HepG2 (cell line): ENCODE data around the gene SKP2.

Experiments used
- CHD4 ChIP-seq: fragments of 200-600 bp; sonication (generic); IDR thresholded peaks from 2 replicates; pipeline ENCODE4 v1.7.0; 2017; ENCODE audit warnings: mild to moderate bottlenecking, low read length, borderline replicate concordance
- CTCF ChIP-seq: sonication (generic); formaldehyde crosslinking; IDR thresholded peaks from 2 replicates; pipeline ENCODE4 v1.5.0; 2020; ENCODE audit warnings: mild to moderate bottlenecking, missing genetic modification reagents, moderate library complexity
- JUND ChIP-seq: sonication (generic); formaldehyde crosslinking; IDR thresholded peaks from 2 replicates; pipeline ENCODE4 v1.8.0; 2022; ENCODE audit warnings: mild to moderate bottlenecking, missing genetic modification reagents
- NONO ChIP-seq, 2 experiments: fragments of 450-650 bp in 1 of 2; sonication (generic) in 1 of 2; formaldehyde crosslinking in 1 of 2; IDR thresholded peaks in 1 of 2; conservative IDR thresholded peaks in 1 of 2; 2 replicates each; pipeline versions ENCODE4 v1.6.1 to v1.8.0; 2017 to 2022; ENCODE audit warnings: mild to moderate bottlenecking in 1 of 2, missing genetic modification reagents in 1 of 2, moderate library complexity in 1 of 2
- ZFP36 ChIP-seq: fragments of 150-350 bp; IDR thresholded peaks from 2 replicates; pipeline ENCODE4 v1.6.1; 2018; ENCODE audit warnings: borderline replicate concordance, low read length, low read depth; ENCODE audit not compliant: partially characterized antibody
- TF ChIP-seq, protein P1 (sequence below): sonication (generic); formaldehyde crosslinking; IDR thresholded peaks from 2 replicates; pipeline ENCODE4 v1.5.1; 2020; ENCODE audit warnings: mild to moderate bottlenecking, missing genetic modification reagents, moderate library complexity

DNA sequence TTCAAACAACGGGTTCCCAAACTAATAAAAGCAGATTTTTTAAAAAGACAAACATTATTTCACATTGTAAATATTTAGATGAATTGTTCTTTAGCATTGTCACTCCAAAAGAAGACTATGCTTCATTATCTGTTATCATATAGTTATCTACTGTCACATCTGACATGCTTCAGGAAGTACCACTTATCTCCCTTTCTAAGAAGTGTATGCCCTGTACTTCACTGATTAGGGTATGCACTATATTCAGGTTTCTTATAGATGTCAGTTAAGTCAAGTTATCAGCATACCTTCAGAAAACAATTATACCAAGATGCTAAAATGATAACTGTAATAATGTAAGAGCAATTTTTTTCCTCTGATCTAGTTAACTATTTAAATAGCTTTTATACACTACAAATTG lies 40.7 kb upstream of the SKP2 start:
- TF ChIP-seq ZFP36: no peak
- TF ChIP-seq CHD4: no peak
- TF ChIP-seq, protein P1, sequence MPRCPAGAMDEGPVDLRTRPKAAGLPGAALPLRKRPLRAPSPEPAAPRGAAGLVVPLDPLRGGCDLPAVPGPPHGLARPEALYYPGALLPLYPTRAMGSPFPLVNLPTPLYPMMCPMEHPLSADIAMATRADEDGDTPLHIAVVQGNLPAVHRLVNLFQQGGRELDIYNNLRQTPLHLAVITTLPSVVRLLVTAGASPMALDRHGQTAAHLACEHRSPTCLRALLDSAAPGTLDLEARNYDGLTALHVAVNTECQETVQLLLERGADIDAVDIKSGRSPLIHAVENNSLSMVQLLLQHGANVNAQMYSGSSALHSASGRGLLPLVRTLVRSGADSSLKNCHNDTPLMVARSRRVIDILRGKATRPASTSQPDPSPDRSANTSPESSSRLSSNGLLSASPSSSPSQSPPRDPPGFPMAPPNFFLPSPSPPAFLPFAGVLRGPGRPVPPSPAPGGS (CRISPR knock-in tag): no peak
- TF ChIP-seq CTCF: no peak
- no peak for TF ChIP-seq JUND (CRISPR knock-in tag)
- no peak for TF ChIP-seq NONO (IDR thresholded peaks at IDR 0.05)
- TF ChIP-seq NONO (CRISPR knock-in tag; conservative IDR thresholded peaks at IDR 0.05): no peak
